GM18498 (cell line): ENCODE measurements around the gene EPAS1.

Source experiments
- ATAC-seq: cut with Tn5 transposase; IDR thresholded peaks from one replicate; pipeline ENCODE4 v1.9.1; 2021; ENCODE audit warnings: mild to moderate bottlenecking, moderate library complexity; ENCODE audit not compliant: unreplicated experiment

EPAS1 gene

GRCh38 chr2:46430413-46430812 is 133.2 kb downstream of the EPAS1 start:
- ATAC-seq = no peak

DNA sequence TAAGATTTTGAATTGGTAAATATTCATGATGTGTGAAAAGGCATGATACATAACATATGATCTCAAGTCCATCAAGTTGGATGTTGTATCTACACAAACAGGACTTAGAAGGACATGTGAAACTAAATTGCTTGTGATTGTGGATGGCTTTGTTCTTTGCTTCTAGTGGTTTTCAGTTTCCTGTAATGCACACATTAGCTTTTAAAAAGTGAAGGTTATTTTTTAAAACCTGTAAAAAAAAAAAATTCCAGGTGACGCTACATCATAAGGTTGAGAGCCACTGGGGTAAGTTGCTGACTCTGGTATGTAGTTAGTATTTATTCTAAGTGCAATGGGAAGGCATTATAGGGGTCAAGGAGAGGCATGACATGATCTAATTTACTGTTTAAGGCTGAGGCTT is 133.8 kb downstream of the EPAS1 start:
- no peak for ATAC-seq

DNA sequence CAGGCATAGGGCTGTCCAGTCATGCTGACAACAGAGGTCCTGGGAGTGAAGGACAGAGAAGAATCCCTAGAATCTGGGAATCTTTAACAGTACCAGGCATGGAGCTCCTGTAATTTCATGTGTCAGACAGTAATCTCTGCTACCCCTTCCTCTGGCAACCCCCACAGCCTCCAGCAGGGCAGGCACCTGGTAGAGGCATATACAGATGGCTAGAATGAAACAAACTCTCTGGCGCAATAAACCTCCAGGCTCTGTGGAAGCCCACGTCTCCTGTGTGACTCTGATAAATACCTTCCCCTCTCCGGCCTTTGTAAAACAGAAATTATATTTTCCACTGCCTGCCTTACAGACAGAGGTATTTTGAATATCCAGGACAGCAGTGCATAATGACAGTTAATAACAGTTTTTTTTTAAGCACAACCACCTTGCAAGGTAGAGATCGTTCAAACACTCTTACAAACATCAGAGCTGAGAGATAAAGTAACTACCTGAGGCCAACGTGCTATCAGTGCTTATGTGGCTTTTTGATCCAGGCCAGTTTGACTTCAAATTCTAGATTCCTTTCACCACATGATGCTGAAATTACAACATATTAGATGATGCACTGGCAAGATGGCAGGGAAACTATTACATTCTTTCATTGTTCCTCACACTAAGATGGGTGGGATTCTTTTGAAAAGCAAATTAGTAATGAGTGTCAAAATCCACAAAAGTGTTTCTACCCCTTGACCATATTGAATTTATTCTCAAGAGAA is 134.5 kb downstream of the EPAS1 start:
- ATAC-seq = no peak

GRCh38 chr2:46434851-46435273 is 137.7 kb downstream of the EPAS1 start:
- no peak for ATAC-seq

DNA sequence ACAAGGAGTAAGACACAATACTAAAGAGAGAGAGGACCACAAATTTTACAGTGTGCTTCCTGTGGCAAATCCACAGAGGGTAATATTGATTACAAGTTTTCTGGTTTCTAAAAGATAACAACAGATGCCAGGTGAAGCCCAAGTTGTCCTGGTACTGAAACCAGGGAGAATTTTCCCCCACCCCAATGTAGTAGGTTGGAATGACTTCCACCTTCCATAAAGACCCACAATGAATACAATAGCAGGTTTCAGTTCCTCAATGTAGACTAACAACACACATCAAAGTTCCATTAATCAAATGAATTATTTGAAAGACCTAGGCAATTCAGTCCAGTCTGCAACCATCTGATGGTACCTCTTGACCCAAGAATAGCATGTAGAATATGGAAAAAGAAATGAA is 138.1 kb downstream of the EPAS1 start:
- no peak for ATAC-seq

GRCh38 chr2:46435796-46436360 is 138.7 kb downstream of the EPAS1 start:
- ATAC-seq = no peak
